NCI-H2029 (cell line): ENCODE data around the gene EVI5.

Experiments
- DNase-seq: peaks from one replicate; lab custom pipeline; 2025; lab: John Stamatoyannopoulos, UW

The EVI5 gene

DNA sequence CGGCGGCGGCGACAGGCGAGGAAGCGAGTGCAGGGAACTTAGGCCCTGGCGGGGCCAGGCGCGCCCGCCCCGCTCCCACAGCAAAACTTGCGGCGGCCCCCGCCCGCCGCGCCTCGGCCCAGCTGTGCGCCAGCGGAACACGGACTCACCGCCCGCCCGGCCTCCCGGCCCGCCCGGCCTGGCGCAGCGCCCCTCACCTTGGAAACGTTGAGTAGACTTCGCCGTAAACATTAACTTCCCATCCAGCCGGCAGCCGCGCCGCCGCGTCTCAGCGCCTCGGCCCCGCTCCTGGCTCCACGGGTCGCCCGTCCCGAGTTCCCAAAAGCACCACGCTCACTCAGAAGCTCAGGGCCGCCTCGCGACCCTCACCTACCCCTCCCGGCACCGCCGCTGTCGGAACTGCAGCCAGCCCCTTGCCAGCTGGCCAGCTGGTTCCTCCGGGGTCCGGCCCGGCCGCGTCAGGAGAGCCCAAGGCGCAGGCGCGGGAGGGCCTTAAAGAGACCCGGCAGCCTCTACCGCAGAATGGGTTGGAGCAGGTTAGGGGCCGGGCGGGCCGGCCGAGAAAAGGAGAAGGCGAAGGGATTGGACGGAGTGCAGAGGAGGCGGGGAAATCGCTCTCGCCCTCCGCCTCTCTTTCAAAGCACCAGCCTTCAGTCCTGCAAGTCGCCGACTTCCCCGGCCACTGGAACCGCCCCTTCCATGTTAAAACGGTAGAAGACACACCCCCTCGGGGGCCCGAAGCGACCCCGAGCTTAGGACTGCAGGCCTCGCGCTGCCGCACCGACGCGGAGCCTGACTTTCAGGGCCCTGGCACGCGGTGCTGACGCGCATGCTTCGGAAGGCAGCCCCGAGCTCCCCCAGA, at the start of gene EVI5:
Gene EVI5, minus strand, starts transcription at position 470 of the 862 bp plus-strand sequence. CDS start 48,562 bp downstream, outside the sequence.
- peak; percentile 97 for DNase-seq

DNA sequence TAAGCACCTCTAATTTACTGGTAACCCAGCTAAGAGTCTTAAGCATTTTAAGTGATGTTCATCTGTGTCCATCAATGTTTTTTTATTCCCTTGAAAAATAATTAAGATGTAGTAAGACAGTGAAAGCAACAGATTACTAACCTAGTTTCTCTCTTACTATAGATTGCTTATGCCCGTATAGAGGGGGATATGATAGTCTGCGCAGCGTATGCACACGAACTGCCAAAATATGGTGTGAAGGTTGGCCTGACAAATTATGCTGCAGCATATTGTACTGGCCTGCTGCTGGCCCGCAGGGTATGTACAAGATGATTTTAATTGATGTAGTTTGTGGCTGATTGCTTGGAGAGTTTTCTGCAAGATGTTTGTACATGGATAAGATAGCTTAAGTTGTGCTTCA, 49.7 kb upstream of the EVI5 start:
- no peak for DNase-seq

DNA sequence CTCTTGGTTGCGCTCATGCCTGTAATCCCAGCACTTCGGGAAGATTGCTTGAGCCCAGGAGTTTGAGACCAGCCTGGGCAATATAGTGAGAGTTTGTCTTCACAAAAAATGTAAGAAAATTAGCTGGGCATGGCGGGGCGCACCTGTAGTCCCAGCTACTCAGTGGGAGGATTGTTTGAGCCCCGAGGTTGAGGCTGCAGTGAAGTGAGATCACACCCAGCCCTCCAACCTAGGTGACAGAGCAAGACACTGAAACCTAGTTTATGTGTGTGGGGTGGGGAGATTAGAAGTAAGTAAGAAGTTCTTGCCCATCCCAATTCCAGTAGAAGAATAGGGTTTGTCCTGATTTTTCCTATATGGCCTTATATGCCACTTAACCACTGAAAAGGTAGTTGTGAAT, 48.9 kb upstream of the EVI5 start:
- DNase-seq, result no peak

DNA sequence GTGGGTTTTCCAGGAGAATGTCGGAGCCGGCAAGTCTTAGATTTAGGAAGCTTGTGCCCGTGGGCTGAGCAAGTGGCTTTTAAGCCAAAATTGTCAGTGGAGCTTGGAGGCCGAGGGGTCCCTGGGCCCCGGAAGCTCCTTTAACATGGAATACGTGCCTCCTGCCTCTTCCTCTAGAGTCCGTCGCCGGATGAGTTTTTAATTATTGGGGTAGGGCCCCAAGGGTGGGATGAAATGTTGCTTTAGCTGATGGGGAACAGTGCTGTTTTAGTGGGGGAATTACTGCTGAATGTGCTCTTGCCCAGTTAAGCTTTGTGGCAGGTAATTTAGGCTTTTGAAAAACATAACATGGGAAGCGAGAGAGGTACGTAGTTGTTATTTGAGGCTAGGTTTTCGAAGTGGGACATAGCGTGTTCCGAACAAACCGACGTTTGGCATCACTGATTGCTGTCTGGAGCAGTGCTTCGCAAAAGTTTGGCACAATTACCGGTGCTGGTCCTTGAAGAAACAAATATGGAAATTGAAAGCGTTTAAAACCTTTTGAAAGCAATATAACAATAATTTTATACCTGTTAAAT, 47.7 kb upstream of the EVI5 start:
- no peak for DNase-seq

DNA sequence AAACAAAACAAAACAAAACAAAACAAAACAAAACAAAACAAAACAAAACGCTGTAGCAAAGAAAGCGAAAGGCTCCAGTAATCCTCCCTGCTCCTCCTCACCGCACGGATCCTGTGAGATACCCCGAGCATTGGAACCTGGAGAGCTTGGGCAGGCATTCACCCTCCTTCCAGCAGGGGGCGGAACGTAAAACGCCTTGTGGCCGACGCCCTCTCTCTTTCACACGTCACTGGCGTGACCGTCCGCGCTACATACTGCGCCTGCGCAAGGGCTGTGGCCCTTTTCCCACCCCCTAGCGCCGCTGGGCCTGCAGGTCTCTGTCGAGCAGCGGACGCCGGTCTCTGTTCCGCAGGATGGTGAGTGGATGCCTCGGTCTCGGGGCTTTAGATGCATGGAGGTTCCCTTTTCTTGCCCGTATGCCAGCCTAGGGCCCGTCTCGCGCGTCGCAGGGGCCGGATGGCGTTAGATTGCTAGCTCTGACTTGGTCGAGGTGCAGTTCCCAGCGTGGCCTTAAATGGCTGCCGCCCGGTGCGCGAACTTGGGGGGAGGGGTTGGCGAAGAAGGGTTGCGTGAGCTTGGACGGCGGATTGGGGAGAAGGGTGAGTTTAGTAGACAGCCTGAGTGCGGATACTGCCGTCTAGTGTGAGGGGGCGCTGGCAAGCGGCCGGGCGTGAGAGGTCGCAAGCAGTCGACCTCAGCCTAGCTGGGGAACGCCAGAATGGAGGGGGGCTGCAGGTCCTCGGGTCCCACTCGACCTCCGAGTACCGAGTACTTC, 47.0 kb upstream of the EVI5 start, which contains the start of gene RPL5:
Gene RPL5, plus strand, starts transcription at position 279 of the 775 bp plus-strand sequence. Its CDS starts 75 bp downstream, at position 354.
- peak; percentile 98 for DNase-seq

DNA sequence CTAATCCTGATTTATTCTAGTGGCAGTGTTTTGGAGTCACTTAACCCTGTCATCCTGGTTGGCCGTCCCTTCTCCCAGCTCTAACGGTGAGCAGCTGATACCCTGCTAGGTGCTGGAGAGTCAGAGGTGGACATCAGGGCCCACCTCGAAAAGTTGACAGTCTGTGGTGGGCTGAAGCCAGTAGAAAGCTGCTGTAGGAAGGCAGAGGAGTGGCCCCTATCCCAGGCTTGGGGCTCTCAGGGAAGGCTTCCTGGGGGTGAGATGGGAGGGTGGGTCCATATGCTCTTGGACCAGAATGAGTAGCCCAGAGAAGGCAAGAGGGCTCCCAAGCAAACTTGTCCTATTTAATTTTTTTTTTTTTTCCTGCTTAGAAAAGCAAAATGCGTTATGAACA, 46.5 kb upstream of the EVI5 start:
- no peak for DNase-seq

DNA sequence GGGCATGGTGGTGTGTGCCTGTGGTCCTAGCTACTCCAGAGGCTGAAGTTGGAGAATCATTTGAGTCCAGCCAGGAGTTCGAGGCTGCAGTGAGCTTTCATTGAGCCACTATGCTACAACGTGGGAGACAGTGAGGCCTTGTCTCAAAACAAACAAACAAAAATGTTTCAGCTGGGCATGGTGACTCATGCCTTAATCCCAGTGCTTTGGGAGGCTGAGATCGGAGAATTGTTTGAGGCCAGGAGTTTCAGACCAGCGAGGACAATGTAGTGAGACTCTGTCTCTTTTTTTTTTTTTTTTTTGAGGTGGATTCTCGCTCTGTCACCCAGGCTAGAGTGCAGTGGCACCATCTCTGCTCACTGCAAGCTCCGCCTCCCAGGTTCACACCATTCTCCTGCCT, 41.9 kb upstream of the EVI5 start:
- no peak for DNase-seq

DNA sequence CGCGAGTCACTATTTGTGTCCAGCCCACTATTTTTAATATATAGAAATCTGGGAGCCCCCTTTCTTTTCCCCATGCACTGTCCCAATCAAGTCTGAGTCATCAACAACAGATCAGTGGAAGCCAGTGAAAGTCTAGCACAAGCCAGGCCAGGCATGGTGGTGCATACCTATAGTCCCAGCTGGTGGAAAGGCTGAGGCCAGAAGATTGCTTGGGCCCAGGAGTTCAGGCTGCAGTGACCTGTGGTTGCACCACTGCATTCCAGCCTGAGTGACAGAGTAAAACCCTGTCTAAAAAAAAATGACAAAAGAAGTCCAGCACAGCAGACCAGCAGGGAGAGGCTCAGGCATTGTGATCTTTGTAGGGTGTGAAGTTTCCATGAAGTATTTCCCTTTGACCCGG, 38.0 kb upstream of the EVI5 start:
- DNase-seq, result no peak

DNA sequence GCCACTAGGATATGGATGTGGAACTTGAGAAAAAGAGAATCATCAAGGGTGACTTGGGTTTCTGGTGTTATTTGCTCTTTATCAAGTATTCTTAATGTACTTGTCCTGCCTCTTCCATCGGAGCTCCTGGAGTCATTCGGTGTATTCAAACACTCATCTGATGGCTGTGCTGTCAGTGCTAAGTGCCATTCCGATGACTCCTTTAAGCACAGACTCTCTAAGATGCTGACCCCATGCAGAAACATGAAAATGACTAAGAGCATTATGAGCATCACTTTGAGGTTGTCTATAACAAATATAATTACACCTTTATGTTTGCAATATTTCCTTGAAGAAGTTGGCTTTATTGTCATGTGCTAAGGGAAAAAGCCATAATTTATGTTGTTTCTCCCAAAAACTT, 35.6 kb upstream of the EVI5 start:
- DNase-seq, result no peak

DNA sequence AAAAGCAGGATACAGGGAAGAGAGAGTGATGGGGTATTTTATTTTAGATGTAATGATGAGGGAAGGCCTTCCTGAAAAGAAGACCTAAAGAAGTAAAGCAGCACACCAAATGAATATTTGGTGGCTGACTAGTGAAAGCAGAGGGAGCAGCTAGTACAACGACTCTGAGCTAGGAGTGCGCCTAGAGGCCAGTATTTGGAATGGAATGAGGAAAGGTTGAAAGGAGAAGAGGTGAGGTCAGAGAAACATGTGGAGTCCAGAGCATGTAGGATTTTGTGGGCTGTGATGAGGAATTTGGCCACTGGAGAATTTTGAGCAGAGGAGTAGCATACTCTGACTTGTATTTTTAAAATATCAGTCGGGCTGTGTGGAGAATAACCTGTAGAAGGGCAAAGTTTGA, 35.1 kb upstream of the EVI5 start:
- no peak for DNase-seq

DNA sequence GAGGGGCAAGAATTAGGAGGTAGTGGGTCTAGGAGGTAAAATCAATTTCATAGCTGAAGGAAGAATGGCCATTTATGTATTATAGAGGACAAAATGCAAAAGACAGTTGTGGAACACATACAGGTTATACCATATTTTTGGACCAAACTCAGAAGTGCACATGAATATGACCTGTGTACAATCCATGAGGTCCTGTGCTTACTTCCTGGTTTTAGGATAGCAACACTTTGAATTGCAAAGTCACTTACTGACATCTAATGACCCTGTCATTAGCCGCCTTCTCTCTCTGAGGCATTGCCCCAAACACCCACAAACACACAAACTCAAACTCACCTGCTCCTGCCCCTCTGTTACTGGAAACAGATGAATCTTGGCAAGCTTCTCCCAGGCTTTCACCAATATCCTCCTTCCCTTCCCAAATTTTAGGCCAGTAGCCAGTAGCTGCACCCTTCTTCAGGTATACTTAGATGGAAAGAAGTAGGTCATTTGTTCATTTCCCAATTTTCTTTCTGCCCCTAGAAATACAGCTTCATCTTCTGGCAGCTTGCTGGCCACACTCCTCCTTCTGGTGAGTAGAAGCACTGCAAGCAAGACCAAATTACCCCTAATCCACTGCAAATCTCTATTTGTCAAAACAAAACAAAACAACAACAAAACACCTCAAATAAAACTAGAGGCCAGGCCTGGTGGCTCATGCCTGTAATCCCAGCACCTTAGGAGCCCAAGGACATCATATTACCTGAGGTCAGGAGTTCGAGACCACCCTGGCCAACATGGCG, 33.3 kb upstream of the EVI5 start:
- no peak for DNase-seq

DNA sequence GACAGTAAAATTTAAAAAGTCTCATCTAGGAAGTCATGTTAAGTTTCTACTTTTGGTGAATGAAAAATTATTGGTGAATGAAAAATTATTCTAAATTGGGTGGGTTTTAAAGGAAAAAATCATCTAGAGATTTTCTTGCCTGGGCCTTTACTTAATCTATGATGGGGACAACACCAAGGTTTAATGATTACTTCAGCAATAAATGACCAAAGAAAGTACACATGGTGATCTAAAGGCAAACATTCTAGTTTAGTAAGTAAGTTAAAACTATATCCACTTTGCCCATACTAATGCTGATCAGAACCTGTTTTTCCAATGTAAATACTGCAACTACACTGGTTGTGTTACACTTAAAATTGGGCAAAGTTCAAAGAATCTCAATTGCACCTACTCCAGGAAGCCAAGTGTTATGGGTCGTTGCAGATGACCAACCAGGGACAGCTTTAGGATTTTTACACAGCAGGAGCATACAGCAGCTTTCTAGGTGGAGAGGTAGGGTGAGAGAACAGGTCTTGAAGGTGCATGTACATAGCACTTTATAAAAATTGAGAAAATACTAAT, 32.3 kb upstream of the EVI5 start:
- no peak for DNase-seq

DNA sequence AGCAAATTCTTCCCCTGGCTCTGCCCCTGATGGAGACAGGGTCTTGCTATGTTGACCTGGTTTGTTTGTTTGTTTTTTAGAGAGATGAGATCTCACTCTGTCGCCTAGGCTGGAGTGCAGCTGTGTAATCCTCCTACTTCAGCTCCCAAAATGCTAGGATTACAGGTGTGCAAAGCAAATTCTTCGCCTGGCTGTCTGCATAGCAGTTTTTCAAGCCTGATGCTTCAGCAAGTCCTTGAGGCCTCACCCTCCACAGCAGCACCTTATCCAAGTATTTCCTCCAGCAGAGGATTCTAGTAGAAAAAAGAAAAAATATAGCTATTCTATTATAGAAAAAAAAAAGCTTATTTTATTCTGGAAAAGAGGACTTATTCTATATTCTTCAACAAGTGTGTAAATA, 31.8 kb upstream of the EVI5 start:
- DNase-seq, result no peak

DNA sequence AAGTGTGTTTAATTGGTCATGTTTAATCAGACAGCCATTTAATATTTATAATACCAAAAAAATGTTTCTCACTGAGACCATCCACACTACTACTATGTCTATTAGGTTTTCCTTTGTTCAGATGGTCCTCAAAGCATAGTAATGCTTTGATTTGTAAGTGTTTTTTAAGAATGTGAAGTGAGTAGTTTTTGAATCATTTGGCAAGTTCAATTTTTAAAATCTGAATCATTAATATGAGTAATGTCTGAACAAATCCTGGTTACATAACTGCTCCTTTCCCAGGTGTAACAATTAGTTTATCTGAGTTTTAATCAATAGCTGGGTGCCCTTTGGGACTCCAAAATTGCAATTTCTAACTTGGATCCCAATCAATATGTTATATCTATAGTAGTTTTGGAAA, 23.5 kb upstream of the EVI5 start:
- no peak for DNase-seq

DNA sequence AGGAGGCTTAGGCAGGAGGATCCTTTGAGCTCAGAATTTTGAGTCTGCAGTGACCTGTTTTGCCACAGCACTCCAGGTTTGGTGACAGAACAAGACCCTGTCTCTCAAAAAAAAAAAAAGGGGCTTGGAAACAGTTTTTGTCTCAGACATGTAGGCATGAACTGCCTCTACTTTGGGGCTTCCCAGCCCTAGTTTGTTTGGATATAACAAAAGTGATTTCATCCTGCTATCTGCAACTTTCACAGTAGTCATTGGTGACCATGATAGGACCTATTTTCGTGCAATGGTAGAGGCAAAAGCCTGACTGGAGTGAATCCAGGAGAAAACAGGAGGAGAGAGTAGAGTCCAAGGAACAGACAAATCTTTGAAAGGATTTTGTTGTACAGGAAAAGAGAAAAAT, 20.3 kb upstream of the EVI5 start:
- DNase-seq, result no peak

DNA sequence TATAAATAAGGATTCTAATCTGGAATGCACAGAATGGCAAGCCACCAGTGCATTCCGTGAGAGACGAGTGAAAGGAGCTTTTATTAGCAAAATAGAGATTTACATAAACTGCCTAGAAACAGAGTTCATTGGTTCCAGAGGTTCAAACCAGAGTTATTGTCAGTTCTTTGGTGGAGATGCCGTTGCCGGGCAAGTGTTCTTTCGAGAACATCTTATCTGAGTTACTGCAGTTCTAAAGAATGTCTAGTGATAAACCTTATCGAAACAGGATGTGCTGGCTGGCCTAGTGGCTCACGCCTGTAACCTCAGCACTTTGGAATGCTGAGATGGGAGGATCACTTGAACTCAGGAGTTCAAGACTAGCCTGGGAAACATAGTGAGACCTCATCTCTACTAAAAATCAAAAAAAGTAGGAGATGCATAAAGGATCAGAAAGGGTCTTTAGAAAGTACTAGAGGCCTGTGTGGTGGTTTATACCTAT, 19.9 kb upstream of the EVI5 start:
- DNase-seq, result no peak

DNA sequence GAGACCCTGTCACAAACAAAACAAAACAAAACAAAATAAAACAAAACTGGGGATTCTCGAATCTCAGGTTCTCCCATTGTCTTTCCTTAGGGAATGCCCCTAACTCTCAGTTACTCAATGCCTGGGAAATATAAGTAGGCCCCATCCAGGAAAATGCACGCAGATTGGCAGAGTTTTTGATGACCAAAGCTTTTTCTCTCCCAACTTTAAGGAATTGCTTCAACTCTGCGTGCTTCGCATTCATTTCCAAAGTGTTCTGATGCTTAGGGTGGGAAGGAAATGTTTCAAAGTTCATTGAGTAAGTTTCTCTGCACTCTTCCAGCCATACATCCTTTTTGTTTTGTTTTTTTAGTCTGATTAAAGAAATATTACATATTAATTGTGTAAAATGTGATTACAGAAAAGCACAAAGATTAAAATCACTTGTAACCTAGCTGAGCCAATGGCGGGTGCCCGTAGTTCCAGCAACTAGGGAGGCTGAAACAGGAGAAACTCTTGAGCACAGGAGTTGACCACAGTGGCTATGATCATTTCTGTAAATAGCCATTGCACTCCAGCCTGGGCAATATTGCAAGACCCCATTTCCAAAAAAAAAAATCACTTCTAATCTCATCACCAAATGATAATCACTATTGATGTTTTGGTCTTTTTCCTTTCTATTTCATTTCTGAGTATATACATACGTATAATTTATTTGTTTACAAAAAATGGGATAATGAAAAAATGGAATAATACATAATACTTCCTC, 18.4 kb upstream of the EVI5 start:
- no peak for DNase-seq

DNA sequence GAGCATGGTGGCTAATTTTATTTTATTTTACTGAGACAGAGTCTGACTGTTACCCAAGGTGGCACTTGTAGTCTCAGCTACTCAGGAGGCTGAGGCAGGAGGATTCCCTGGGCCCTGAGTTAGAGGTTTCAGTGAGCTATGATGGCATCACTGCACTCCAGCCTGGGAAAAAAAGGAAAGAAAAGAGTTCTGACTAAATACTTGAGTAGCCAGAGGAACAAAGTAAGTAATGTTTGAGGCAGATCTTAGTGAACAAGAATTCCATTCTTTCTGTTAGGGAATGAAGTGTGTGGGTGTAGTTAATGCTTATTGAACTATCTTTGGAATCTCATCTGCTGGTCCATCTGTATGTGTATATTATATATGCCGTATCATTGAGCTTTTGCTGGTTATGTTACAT, 13.1 kb upstream of the EVI5 start:
- DNase-seq, result no peak

DNA sequence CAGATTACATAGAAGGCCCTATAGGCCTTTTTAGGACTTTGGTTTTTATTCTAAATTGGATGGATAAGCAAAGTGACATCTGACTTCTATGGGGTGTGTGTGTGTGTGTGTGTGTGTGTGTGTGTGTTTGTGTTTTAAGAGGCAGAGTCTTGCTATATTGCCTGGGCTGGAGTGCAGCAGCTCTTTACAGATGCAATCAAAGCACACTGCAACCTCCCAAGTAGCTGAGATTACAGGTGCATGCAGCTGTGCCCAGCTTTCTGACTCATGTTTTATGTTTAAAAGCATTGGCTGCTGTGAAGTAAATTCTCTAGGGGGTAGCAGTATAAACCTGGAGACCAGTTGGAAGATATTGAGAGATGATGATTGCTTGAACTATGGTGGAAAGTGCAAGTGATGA, 12.4 kb upstream of the EVI5 start:
- no peak for DNase-seq

DNA sequence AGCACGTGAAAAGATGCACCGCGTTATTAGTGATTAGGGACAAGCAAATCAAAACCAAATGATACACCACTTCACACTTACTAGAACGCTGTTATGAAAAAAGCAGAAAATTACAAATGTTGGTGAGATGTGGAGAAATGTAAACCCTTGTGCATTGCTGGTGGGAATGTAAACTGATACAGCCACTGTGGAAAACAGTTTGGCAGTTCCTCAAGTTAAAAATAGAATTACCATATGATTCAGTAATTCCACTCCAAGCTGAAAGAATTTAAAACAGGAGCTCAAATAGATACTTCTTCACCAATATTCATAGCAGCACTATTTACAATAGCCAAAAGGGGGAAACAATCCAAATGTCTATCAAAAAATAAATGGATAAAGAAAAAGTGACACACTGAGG, 10.3 kb upstream of the EVI5 start:
- no peak for DNase-seq

DNA sequence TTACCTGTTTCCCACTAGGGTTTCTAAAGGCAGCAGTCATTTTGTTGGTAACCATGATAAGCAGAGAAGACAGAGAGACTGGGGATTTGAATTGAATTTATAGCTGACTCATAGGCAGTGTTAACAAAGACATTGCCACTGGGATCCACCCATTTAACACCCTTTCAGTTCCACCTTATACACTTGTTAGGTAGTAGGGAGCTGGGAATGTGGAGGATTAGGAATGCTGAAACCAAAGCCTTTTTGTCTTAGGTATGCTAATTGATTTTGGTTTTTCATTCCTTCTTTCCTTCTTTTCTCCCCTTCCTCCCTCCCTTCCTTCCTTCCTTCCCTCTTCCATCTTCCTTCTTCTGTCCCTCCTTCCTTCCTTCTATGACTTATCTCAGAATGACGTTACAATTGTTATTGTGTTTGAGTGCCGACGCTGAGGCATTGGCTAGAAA, 7.5 kb upstream of the EVI5 start:
- DNase-seq, result peak; percentile 23
